ENCODE data around the gene NUAK1.

Gene NUAK1

GRCh38 chr12:106108185-106108835, 30.4 kb downstream of the NUAK1 start:
- DNase-seq, result no peak

GRCh38 chr12:106107566-106107965, 31.2 kb downstream of the NUAK1 start:
- DNase-seq, result no peak

GRCh38 chr12:106106892-106107291, 31.9 kb downstream of the NUAK1 start:
- no peak for DNase-seq

GRCh38 chr12:106106061-106106566, 32.6 kb downstream of the NUAK1 start:
- DNase-seq, result no peak

GRCh38 chr12:106101803-106102202, 37.0 kb downstream of the NUAK1 start:
- DNase-seq, result no peak

GRCh38 chr12:106098691-106099200, 40.0 kb downstream of the NUAK1 start:
- DNase-seq, result no peak

GRCh38 chr12:106097011-106097410, 41.7 kb downstream of the NUAK1 start:
- DNase-seq, result no peak

GRCh38 chr12:106096376-106096775, 42.4 kb downstream of the NUAK1 start:
- no peak for DNase-seq

- no peak for DNase-seq
These were observed 44.5 kb downstream of the NUAK1 start for GRCh38 chr12:106094304-106094703.

- no peak for DNase-seq
These were observed 45.5 kb downstream of the NUAK1 start for GRCh38 chr12:106093246-106093645.

- DNase-seq, result no peak
These were observed 47.3 kb downstream of the NUAK1 start for GRCh38 chr12:106091446-106091820.

- DNase-seq, result no peak
These were observed 47.9 kb downstream of the NUAK1 start for GRCh38 chr12:106090591-106091445.

GRCh38 chr12:106089935-106090334, 48.8 kb downstream of the NUAK1 start:
- DNase-seq, result no peak

GRCh38 chr12:106088811-106089485, 49.8 kb downstream of the NUAK1 start:
- DNase-seq, result no peak

- DNase-seq, result no peak
These were observed 50.4 kb downstream of the NUAK1 start for GRCh38 chr12:106088246-106088808.

GRCh38 chr12:106086696-106087095, 52.1 kb downstream of the NUAK1 start:
- DNase-seq, result no peak

- no peak for DNase-seq
These were observed 53.5 kb downstream of the NUAK1 start for GRCh38 chr12:106085213-106085612.

- no peak for DNase-seq
These were observed 54.0 kb downstream of the NUAK1 start for GRCh38 chr12:106084759-106085158.

- DNase-seq, result no peak
These were observed 54.6 kb downstream of the NUAK1 start for GRCh38 chr12:106084014-106084671.

GRCh38 chr12:106082216-106083175, 56.3 kb downstream of the NUAK1 start:
- DNase-seq, result no peak

- no peak for DNase-seq
These were observed 57.1 kb downstream of the NUAK1 start for GRCh38 chr12:106081606-106082005.
